Gastrocnemius medialis (tissue), 4 donors: ENCODE data around the gene P2RY2.

Experiments
- POLR2A ChIP-seq, 2 donors: fragments of 450-650 bp; IDR thresholded peaks; one replicate each; pipeline ENCODE4 v1.6.1; 2017; ENCODE audit warnings: antibody characterized with exemption in 2 of 2, mild to moderate bottlenecking in 2 of 2, moderate library complexity in 2 of 2
- TF ChIP-seq, protein P1 (sequence below), 5 experiments: fragments of 450-650 bp in 3 of 5; fragments of 200-600 bp in 2 of 5; sonication (generic) in 2 of 5; IDR thresholded peaks in 4 of 5; conservative IDR thresholded peaks in 1 of 5; 1 replicate in 4 of 5; 2 replicates in 1 of 5; pipeline ENCODE4 v1.5.1; 2016 to 2019; ENCODE audit warnings: antibody characterized with exemption in 5 of 5, mild to moderate bottlenecking in 3 of 5, moderate library complexity in 3 of 5

DNA sequence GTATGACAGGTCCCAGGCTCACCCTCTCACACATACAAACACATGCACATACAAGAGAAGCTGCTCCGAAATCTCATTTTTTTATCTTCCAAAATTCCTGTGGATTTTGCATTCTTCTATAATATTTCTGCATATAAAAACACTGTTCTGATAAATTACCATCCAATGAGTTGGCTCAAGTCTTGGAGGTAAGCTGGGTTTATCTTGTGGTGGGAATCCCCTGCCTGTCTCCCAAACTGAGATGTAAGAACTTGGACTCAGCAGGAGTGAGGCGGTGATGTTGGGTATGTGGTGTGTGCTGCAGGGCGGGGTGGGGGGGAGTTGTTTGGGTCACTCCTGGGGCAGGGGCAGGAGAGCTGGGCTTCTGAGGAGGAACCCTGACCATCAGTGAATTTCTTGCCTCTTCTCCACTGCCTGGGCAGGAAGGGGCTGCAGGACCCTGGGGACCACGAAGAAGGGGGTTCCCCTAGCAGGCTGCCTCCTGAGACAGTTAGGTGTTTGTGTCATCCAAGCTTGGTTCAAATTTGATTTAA lies 47.3 kb downstream of the P2RY2 start:
- TF ChIP-seq, protein P1, sequence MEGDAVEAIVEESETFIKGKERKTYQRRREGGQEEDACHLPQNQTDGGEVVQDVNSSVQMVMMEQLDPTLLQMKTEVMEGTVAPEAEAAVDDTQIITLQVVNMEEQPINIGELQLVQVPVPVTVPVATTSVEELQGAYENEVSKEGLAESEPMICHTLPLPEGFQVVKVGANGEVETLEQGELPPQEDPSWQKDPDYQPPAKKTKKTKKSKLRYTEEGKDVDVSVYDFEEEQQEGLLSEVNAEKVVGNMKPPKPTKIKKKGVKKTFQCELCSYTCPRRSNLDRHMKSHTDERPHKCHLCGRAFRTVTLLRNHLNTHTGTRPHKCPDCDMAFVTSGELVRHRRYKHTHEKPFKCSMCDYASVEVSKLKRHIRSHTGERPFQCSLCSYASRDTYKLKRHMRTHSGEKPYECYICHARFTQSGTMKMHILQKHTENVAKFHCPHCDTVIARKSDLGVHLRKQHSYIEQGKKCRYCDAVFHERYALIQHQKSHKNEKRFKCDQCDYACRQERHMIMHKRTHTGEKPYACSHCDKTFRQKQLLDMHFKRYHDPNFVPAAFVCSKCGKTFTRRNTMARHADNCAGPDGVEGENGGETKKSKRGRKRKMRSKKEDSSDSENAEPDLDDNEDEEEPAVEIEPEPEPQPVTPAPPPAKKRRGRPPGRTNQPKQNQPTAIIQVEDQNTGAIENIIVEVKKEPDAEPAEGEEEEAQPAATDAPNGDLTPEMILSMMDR (IDR thresholded peaks at IDR 0.05 in 4 of 5, conservative IDR thresholded peaks at IDR 0.05 in 1 of 5), result no peak
- TF ChIP-seq POLR2A (IDR thresholded peaks at IDR 0.05), result no peak
